Stimulated activated CD4-positive, alpha-beta T cell treated with anti-CD3 and anti-CD28 coated beads, TNF-alpha, amount 100 ng/mL, for 1 hour (primary cell): ENCODE measurements around the gene ZBTB47.
A peak's percentile ranks its signal among the peaks of the same experiment; 100 is the strongest.

Experiments used
- DNase-seq, 3 donors: peaks; one replicate each; pipeline ENCODE4 v3.0.0-alpha.2; 2020; ENCODE audit warnings: low read depth in 3 of 3, low spot score in 1 of 3

Gene ZBTB47

DNA sequence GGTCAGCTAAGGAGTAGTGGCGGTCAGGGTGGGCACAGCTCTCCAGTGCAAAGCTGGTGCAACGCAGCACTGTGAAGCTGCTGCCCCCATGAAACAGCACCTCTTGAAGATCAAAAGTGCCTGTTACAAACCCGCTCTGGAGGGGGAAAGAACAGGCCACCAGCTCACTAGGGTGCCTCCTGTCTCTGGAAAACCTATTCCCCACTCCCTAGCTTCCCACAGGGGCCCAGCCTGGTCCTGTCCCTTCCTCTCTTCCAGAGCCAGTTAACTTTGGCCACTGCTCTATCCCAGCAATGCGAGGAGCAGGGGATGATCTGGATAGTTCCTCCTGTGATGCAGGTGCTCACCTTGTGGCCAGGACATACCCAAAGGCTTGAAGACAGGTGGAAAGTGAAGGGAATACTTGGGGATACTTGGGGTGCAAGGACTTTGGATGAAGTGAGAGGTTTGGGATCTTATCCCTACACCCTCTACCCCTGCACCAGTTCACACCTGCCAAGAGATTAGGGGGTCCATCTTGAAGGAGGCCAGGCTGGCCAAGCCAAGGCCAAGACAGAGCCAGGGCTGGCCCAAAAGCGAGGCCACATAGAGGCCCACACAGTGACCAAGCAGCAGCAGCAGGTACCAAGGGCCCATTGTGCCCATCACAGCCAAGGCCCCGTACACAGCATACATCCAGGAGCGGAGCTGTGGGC, 44.9 kb downstream of the ZBTB47 start:
- DNase-seq: no peak

DNA sequence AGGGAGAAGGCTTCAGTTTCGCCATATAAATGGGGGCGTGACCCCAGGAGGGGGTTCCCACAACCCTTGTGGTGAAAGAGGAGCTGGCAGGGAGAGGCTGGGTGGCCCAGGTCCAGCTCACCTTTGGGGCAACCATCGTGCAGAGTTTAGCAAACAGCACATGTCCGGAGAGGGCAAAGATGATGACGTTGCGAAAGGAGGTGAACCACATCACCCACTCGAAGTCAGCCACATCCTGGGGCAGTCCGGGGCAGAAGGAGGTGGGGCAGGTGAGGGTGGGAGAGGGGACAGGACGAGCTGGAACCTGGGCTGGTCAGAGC, 45.4 kb downstream of the ZBTB47 start:
- no peak for DNase-seq

DNA sequence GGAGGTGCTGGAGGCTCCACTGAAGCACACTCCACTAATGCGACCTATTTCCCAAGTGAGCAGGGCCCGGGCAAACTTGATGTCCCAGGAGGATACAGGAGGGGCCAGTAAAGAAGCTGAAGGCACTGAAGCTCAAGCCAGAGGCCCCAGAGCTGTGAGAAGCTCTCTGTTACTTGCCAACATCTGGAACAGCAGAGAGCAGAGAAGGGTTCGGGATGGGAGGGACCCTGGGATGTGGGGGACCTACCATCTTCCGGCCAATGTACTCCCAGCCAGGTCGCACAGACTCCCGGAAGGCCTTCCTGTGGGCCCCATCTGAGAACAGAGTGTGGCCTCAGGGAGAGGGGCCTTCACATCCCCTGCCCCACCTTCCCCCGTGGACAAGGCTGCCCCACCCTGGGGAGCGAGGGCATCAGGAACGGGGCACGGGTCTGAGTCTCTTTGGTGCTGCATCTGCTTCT, 46.0 kb downstream of the ZBTB47 start:
- no peak for DNase-seq

DNA sequence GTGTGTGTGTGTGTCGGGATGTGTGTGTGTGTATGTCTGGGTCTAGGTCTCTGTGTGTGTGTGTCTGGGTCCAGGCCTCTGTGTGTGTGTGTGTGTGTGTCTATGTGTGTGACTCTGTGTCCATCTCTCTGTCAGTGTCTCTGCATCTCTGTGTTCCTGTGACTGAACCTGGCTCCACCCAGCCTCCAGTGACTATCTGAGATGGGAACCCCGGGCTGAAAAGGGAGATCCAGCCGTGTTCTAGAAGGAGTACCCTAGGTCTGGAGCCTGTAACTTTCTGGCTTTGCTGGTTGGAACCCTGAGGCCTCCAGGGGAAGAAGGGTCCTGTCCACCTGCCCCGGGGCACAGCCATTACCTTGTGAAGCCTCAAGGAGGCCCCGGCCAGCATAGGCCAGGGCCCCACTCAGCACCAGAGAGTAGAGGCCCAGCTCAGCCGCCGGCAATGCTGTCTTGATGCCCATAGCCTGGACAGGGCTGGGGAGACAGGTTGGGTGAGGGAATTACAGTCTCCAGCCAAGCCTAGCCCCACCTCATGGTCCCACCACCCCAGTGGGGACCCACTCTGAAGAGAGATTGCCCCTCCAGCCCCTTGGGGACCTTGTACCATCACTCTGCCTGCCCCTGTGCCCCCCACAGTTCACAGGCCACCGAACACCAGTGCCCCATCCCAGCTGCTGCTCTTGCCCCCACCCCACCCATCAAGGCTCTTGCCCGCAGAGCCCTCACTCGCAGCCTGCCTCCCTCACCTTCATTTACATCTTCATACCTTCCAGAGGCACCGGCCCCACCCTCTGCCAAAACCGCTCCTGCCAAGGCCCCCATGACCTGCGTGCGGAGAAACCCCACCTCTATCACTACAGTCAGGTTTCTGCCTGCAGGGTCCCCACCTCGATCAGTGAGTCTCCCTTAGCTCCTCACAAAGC, 47.1 kb downstream of the ZBTB47 start:
- no peak for DNase-seq

DNA sequence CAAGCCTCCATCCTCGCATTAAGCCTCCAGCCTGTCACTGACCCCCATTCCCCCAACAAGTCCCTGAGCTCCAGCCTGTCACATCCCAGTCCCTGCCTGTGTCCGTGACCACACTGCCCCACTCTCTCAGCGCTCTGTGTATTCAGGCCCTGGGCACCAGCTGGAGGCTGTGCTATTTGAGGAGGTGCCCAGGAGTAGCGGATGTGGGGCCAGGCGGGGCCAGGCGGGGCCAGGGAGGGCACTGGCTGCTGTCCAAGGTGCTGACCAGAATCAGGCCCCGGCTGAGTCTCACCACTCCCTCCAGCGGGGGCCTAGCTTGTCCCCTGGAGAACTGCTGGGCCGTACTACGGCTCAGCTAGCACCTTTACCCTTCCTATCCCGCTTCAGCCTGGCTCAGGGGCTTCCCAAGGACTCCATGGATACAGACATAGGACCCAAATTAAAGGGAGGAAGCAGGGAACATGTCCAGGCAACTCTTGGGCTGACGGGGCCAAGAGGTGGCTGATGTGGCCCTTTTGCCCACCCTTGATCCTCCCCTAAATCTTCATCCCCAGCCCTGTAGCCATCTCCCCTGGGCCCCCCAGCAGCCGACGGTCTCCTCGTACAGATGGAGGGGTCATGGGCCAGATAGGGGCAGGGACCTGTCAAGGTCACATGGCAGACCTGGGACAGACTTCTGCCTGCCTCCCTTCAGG, 48.0 kb downstream of the ZBTB47 start:
- peak; percentile 17 to 41 (median 19) for DNase-seq

DNA sequence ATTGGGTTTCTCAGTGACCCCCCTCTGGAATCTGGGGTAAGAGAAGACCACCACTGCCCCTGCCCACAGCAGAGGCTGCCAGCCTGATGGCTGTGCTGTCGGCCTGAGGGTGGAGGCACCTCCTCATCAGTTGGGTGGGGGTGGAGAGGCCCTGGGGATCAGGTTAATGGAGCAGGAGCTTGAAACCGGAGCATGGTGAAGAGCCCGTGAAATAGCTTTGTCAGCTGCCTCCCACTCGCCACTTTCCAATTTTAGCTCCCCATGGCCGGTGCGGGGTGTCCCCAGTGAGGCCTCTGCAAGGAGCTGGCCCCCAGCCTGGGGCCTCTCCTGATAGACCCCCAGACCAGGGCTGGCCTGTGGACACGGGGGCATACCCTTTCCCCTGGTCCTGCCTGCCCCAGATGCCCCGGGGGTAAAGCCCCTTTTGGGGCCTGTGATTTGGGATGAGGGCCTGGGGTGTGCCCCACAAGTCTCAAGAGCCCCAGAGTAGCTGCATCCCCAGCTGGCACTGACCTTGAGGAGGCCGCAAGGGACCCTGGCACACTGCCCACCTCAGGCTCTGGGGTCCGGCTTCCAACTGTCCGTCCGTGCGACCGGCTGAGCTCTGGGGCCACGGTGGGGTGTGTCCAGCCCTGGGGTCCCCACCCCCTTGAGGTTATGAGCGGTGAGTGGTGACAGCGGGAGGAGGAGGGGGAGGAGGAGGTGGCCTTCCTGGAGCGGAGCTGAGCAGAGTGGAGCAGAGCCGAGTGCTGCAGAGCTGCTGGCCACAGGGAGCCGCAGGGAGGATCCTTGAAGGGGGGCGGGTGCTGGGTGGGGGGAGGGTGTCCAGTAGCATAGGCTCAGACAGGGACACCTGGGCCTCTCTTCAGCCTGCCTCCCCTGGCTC, 48.8 kb downstream of the ZBTB47 start, which contains the start of gene HHATL:
Gene HHATL, minus strand, starts transcription at position 733 of the 886 bp plus-strand sequence. CDS start 1,972 bp downstream, outside the sequence.
- no peak for DNase-seq

DNA sequence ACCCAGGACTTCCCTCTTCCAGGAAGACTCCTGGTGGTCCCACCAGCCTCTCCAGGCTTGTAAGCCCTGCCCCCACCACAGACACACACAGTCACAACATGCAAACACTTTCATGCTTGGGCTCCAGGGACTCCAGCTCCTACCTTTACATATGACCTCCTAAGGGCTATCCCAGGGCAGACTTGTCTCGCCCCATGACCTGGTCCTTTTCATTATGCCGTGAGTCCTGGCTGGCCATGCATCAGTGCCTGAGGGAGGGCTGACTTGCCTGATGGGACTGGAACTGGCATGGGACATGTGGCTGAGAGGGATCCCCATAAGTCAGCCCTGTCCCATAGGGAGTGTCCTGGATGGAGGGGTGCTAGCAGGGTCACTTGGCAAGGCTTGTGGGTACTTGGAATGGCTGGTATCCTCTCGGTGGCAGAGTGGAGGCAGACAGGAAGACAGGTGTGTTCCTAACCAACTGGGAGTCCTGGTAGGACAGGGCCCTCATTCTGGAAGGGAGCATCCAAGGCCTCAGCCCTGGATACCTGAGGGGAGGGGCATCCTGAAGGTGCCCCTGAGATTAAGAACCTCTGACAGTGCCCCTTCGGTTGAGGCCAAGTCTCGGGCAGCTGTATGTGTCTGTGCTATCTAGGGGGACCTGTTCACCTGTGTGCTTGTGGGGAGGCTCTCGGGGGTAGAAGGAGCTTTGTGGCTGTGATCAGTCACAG, 49.6 kb downstream of the ZBTB47 start:
- DNase-seq: no peak

DNA sequence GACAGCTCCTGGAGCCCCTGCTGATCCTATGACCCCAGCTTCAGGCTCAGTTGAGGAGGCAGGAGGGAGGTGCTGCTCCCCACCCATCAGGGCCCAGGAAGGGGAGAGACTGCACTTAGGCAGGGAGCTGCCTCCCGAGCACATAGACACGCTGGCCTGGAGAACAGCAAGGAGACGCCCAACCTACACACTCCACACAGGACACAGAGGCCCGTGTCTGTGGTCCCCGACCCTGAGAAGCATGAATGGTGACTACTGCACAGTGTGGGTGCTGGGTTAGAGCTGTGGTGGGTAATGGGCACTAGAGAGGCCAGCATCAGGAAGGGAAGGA, 50.2 kb downstream of the ZBTB47 start:
- DNase-seq: no peak

DNA sequence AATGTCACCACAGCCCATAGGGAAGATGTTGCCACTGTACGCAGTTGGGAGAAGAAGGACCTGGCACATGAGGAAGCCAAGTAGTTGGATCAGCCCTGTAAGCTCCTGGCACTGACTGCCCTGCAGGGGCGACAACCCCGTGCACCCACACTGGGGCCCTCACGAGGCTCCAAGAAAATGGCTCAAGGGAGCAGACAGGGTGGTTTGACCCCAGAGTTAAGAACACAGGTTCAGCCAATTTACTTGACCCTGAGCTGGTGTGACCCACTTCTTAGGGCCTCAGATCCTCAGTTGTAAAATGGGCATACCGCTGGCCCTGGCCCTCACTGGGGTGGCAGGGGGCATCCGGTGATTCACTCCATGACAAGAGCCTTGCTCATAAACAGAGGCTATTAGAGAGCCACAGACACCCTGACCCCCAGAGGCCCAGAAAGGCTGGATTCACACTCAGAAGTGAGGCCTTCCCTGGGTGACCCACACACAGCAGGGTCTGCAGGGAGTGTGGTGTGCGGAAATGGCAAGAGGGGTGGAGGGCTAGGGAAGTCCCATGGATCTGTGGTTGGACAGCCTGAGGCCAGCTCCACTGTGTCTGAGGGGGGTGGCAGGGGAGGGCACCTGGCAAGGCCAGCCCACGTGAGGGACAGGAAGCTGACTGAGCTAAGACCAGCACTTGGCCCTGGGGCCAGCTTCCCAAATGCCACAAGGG, 50.8 kb downstream of the ZBTB47 start:
- no peak for DNase-seq

DNA sequence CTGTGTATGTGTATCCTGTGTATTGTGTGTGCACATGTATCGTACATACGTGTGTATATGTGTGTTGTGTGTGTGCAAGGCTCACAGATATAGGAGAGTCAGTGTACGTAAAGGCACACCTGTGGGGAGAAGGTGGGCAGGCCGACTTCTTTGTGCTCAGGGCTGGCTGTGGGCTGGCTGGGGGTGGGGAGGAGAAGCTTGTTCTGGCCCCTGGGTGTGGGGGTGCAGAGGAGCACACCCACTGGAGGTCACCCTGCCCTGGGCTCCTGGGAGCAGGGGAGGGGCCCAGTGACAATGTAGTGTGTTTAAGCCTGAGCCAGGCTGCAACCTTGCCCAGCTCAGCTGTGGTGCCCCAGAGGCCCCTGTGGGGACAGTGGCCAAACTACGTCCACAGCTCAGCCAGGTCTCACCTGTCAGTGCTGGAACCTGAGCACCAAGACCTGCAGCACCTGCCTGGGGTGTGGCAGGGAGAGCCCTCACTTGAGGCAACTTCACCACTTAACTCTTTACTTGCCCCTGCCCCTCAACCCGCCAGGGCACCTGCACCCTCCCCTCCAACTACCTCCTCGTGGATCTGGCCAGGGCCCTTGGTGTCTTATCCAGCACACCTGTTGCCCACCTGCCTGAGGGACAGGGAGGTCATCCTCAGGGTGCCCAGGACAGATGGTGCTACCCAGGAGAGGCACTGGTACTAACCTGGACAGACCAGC, 51.7 kb downstream of the ZBTB47 start:
- no peak for DNase-seq

DNA sequence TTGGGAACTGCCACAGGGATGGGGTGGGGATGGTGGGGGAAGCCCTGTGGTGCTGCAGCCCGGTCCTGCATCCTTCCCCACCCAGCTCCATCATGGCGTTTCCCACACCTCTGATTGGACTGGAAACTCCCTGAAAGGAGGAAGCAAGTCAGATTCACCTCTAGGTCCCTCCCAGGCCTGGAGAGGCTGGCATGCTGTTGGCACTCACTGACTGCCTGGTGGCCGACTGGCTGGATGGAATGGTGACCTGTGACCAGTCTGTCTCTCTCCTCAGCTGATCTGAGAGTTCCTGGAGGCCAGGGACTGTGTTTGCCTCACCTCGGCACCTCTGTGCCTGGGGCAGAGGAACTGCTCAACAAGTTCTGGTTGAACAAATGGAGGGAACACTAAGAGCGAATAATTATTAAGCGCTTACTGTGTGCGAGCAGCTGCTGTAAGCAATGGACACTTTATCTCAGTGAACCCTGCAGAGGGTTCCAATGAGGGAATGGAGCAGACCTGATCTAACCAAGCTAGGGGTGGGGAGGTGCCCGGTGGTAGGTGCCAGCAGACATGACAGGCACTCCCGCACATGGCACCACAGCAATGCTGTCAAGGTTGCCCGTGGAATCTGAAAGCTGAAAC, 52.6 kb downstream of the ZBTB47 start:
- DNase-seq: no peak

DNA sequence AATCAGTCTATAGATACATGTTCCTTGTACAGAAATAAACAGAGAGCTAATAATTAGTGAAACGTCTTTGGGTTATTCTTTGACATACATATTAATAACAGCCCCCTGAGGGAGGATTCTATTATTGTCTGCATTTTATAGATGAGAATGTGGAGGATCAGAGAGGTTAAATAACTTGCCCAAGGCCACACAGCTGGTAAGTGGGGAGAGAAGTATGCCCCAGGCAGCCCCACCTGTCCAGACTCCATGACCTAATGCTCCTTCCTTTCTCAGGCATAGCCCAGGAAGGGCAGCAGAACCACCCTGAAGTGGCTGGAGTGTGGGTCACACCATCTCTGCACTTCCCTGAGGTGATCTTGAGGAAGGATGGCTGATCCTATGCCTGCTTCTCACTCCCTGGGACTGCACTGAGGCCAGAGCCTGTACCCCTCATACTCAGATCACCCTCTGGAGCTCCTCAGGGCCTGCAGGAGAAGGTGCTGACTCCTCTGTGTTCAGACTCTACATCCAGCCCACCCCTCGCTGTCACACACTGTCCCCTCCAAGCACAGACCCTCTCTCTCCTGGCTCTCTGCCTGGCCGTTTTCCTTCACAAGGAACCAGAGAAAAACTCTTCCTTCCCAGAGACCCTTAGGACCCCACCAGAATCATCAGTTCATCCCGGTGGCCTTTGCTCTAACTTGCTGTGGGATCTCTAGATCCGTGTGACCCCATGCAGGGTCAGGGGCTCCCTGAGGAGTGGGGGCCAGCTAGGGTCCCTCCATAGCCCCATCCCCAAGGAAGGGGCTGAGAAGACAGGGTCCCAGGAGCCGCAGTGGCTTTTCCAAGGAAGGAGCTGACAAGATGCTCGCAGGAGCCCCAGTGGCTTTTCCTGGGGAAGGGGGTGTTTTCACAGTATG, 53.5 kb downstream of the ZBTB47 start:
- DNase-seq: no peak

DNA sequence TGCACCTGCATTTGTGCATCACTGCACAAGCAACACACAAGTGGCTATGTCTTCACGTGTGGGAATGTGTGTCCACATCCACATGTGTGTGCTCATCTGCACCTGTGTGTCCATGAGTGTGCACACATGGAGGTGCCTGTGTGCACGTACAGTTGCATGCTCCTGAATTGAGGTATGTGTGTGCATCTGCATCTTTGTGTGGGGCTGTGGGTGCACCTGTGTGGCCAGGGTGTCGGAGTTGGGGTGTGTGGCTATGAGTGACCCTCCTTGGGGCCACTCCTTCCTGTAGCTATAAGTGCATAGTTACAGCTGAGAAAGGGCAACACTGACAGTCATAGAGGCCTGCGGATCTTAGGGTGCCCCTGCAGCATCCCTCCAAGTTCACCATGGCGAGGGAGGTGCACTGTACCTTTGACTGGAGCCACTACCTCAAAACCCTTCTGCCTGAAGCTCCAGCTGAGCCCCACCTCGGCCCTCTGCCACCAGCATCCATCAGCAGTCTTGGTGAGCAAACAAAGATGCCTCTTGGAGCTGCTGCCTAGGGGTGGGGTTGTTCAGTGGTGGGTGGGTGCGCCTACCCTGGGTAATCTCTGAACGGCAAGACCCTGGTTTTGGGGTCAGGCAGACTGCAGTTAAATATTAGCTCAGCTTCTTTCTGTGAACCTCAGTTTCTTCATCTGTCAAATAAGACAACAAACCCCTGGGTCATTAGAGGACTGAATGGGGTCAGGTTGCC, 54.3 kb downstream of the ZBTB47 start:
- DNase-seq: no peak

DNA sequence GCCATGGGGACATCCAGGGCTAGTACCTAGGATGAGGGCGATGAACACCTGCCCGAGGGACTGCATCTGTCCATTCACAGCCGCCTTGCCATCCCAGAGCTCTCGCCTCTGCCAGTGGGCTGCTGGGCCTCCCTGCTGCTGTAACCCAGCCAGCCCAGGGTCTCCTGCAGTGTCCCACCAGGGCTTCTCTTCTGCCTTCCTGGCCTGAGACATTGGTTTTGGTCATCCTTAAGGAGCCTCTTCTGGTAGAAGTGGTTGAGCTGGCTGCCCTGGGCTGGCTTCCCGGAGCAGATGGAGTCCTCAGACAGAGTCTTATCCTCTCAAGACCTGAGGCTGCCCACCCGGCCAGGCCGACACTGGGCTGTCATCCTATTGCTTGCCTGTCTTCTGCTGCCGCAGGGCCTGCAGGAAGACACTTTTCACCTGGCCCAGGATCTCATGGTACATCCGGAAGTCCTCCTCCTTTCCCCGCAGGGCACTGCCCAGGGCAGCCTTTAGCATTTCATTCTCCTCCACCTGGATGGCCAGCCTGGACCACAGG, 55.2 kb downstream of the ZBTB47 start:
- DNase-seq: no peak

DNA sequence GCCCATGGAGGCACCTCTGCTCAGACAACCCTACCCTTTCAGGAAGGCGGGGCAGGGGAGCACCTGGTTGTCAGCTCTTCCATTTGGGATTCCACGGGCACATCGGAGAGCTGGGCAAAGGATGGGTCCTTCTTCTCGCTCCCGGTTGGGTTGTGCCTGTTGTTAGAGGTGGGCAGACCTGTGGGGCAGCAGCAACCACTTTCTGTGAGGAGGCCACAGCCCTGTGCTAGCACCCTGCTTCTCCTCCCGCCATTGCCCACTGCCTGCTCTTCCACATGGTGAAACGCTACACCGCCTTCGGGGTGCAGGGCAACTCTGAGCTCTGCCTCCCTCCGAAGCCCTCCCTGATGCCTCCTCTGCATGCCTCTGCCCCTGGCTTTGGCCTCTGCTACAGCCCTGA, 56.1 kb downstream of the ZBTB47 start:
- DNase-seq: no peak

DNA sequence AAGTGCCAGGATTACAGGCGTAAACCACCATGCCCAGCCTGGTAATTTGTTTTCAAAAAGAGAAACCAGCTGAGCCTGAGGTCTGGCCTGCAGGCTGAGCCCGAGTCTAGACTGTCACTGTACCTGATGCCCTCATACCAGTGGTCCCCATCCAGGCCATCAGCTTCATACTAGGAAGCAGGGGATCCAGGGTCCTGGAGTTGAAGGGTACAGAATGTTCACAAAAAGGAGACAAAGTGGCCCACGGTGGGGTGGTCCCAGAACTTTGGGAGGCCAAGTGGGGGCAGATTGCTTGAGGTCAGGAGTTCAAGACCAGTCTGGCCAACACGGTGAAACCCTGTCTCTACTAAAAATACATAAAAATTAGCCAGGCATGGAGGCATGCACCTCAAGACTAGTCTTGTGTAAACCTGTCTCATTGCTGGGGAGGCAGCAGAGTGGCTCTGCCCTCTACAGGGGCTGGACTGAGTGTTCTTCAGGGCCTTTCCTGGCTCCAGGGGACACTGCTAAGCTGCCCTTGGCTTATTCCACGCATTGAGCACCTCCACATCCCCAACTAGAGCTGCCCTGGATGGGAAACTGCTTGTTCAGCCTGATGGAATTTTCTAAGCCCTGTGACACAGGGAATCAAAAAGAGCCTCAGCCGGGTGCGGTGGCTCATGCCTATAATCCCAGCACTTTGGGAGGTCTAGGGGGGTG, 57.0 kb downstream of the ZBTB47 start:
- no peak for DNase-seq
